ENCODE data around the gene ANKRD36C.
"Not testable (repeated sequence)": the region's sequence is repeated elsewhere in the genome, so short reads cannot be mapped to it uniquely, and the experiment has no call there.

The ANKRD36C gene

DNA sequence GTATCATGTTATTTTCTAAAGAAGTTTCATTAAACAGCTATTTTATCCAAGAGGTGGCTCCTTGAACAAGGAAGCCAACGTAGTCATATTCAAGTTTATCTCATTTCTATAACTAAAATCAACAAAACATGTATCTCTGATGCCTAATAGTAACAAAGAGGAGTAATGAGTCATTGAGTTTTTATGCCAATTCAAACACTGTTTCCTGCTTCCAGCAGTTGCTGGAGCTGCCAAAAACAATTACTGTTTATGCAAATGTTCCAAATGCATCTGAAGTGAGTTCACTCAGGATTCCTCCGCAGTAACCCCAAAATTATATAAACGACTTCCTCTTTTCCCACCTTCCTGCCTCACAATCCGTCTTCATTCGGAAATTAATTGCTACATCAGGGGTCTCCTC lies 80.2 kb downstream of the ANKRD36C start:
- H3K4me3 ChIP-seq (ENCODE audit: low read depth, low read length) = not testable (repeated sequence)
- DNase-seq (ENCODE audit: low read depth) = peak; percentile 66

DNA sequence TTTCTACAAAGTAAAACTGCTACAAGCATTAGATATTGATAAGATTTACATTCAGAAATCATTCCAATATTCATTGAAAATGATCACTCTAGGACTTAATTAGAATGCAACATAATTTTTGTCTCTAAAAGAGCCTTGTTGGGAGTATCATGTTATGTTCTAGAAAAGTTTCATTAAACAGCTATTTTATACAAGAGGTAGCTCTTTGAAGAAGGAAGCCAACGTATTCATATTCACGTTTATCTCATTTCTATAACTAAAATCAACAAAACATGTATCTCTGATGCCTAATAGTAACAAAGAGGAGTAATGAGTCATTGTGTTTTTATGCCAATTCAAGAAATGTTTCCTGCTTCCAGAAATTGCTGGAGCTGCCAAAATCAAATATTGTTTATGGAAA lies 97.2 kb downstream of the ANKRD36C start:
- not testable (repeated sequence) for DNase-seq (ENCODE audit: low read depth); H3K4me3 ChIP-seq (ENCODE audit: low read depth, low read length)

DNA sequence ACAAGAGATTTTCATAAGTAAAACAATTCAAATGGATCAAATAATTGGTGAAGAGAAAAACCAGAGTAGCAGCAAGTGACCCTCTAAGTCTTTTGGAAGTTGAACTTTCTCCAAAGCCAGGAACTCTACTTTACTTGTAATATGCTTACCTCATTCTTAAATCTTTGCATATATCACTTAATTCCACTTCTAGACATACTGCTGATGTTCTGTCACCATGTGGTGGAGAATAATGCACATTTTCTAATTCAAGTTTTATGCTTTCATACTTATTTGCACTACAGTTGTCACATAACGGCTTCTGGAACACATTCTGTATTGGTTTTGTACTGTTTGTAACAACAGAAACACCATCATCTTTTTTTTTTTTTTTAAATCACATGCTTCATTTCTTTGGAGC lies 123.7 kb downstream of the ANKRD36C start:
- not testable (repeated sequence) for DNase-seq (ENCODE audit: low read depth); H3K4me3 ChIP-seq (ENCODE audit: low read depth, low read length)

- not testable (repeated sequence) for H3K4me3 ChIP-seq (ENCODE audit: low read depth, low read length); DNase-seq (ENCODE audit: low read depth)
Observed at GRCh38 chr2:95867047-95867677, 124.5 kb downstream of the ANKRD36C start.

GRCh38 chr2:95862121-95862520 lies 129.5 kb downstream of the ANKRD36C start:
- DNase-seq (ENCODE audit: low read depth); H3K4me3 ChIP-seq (ENCODE audit: low read depth, low read length): not testable (repeated sequence)

- no peak for TF ChIP-seq CTCF (IDR thresholded peaks at IDR 0.05; ENCODE audit: control insufficient read depth, extremely low read depth, insufficient read depth)
- no peak overlapping the region for H3K4me3 ChIP-seq (ENCODE audit: low read depth, low read length)
- DNase-seq (ENCODE audit: low read depth) = no peak
Observed at GRCh38 chr2:95836151-95836550, 155.5 kb downstream of the ANKRD36C start.

DNA sequence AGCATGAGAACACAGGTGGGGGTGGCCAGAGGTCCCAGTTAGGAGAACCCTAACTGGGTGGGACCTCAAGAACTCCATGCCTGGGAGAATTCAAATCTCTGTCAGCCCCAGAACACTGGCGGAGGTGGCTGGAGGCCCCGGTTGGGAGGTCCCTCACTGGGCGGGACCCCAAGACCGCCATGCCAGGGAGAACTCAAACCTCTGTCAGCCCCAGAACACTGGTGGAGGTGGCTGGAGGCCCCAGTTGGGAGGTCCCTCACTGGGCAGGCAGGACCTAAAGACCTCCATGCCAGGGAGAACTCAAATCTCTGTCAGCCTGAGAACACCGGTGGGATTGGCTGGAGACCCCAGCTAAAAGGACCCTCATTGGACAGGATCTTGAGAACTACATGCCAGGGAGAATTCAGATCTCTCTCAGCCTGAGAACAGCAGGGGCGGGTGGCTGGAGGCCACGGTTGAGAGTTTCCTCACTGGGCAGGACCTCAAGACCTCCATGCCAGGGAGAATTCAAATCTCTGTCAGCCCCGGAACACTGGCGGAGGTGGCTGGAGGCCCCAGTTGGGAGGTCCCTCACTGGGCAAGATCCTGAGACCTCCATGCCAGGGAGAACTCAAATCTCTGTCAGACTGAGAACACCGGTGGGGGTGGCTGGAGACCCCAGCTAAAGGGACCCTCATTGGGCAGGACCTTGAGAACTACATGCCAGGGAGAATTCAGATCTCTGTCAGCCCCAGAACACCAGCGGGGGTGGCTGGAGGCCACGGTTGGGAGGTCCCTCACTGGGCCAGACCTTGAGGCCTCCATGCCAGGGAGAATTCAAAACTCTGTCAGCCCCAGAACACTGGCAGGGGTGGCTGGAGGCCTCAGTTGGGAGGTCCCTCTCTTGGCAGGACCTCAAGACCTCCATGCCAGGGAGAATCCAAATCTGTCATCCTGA lies 157.3 kb downstream of the ANKRD36C start:
- H3K4me3 ChIP-seq (ENCODE audit: low read depth, low read length); DNase-seq (ENCODE audit: low read depth): not testable (repeated sequence)

GRCh38 chr2:95824218-95824617 lies 167.4 kb downstream of the ANKRD36C start:
- not testable (repeated sequence) for DNase-seq (ENCODE audit: low read depth); H3K4me3 ChIP-seq (ENCODE audit: low read depth, low read length)

GRCh38 chr2:95817521-95817920 lies 174.1 kb downstream of the ANKRD36C start:
- not testable (repeated sequence) for DNase-seq (ENCODE audit: low read depth); H3K4me3 ChIP-seq (ENCODE audit: low read depth, low read length)

DNA sequence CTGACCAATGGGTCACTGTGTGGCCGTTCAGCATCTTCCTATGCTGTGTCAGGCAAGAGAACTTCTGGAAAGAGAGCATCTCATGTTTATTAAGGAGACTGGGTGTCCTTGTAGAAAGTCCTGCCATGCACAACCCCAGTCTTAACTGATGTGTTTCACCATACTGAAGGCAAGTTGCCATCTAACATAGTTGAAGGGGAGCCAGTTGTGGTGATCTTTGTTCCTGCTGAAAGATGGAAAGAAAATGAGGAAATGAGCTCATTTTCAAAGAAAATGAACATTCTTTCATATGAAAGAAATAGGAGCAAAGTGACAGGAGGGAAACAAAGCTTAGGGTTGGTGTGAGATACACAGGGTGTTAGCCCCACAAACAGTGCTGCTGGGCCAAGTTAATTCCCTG lies 178.3 kb downstream of the ANKRD36C start:
- DNase-seq (ENCODE audit: low read depth) = not testable (repeated sequence)

DNA sequence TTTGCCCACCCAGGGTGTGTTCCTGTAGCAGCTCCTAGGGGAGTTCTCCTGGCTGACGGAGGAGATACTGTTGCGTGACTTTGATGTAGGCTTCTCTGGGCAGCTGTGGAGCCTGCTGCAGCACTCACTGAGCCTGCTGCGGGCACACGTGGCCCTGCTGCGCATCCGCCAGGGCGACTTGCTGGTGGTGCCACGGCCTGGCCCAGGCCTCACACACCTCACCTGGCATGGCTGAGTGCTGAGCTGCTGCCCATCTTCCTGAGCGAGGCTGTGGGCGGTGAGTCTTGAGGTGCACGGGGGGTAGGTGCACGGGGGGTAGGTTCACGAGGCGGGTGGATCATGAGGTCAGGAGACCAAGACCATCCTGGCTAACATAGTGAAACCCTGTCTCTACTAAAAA lies 191.7 kb downstream of the ANKRD36C start:
- no peak for TF ChIP-seq CTCF (IDR thresholded peaks at IDR 0.05; ENCODE audit: control insufficient read depth, extremely low read depth, insufficient read depth)
- no peak for DNase-seq (ENCODE audit: low read depth)
- no peak overlapping the region for H3K4me3 ChIP-seq (ENCODE audit: low read depth, low read length)

More for the DNA sequence above, 178.3 kb downstream of the ANKRD36C start:
- H3K4me3 ChIP-seq (ENCODE audit: low read depth, low read length) = not testable (repeated sequence)

DNA sequence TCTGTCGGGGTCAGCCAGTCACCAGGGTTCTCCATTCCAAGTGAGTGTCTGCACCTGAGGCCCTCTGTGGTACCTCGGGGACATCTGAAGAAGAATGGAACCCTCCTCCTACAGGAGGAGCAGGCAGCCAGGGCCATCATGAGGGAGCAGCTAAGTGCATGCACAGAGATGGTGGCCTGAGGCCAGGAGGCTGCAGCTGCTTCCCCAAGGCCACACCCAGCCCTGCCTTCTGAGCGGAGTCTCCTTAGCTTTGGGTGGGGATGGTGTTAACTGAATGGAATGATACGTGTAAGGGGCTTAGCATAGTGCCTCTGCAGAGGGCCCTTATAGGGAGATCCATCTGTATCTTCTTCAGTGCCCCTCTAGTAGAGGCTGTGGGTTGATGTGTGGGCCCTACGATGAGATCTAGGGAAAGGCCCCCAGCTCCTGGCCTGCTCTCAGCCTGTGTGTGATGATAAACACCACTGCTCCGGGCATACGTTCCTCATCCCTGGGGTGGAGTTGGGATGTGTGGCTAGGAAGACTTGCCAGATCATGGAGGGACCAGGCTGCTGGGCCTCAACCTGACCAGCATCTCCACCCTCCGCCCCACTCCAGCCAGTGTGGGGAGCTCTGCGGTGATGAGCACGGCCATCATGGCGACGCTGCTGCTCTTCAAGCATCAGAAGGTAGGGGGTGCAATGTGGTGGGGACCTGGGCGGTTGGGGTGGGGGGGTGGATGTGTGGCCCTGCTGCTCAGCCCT lies 192.3 kb downstream of the ANKRD36C start:
- not testable (repeated sequence) for DNase-seq (ENCODE audit: low read depth); H3K4me3 ChIP-seq (ENCODE audit: low read depth, low read length)

- DNase-seq (ENCODE audit: low read depth); H3K4me3 ChIP-seq (ENCODE audit: low read depth, low read length): not testable (repeated sequence)
Observed at GRCh38 chr2:95796249-95797099, 195.2 kb downstream of the ANKRD36C start.

DNA sequence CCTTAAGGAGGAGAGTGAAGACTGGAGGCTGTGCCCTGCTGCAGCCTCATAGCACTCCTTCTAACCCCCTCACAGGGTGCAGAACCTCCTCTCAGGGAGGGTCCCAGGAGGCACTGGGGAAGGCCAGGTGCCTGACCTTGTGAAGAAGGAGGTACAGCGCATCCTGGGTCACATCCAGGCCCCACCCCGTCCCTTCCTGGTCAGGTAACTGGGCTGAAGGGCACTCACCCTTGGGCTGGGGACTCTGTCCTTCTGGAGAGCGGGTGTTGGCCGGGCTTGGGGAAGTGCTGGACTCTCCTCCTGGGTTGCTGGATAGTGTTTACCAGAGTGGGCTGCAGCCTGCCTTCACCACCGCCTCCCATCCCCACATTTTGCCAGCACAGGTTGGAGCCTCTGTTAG lies 197.7 kb downstream of the ANKRD36C start:
- DNase-seq (ENCODE audit: low read depth); H3K4me3 ChIP-seq (ENCODE audit: low read depth, low read length): not testable (repeated sequence)

GRCh38 chr2:95790180-95790579 lies 201.4 kb downstream of the ANKRD36C start:
- DNase-seq (ENCODE audit: low read depth); H3K4me3 ChIP-seq (ENCODE audit: low read depth, low read length): not testable (repeated sequence)

- DNase-seq (ENCODE audit: low read depth); H3K4me3 ChIP-seq (ENCODE audit: low read depth, low read length): not testable (repeated sequence)
Observed at GRCh38 chr2:95789385-95789784, 202.2 kb downstream of the ANKRD36C start.
